ENCODE data around the gene COL26A1.
A peak's percentile ranks its signal among the peaks of the same experiment; 100 is the strongest.

Gene COL26A1

GRCh38 chr7:101565601-101566209 lies 203.0 kb downstream of the COL26A1 start:
- TF ChIP-seq POLR2AphosphoS5 (IDR thresholded peaks at IDR 0.05; ENCODE audit: borderline replicate concordance, low read depth, low read length) = no peak
- TF ChIP-seq EZH2 (IDR thresholded peaks at IDR 0.05) = no peak
- TF ChIP-seq FOXP2 (optimal IDR thresholded peaks at IDR 0.05; ENCODE audit: control extremely low read depth, extremely low read length, insufficient read depth) = no peak
- no peak for DNase-seq (ENCODE audit: low read depth, low spot score)
- Histone ChIP-seq H3K36me3 (ENCODE audit: insufficient read depth, low read length) (no peaks in the 10 kb centered on the region), H3K4me3 (no peak overlapping the region), H3K27ac (no peak overlapping the region), H3K9ac (ENCODE audit: insufficient read length) (no peak overlapping the region), H3K9me3 (ENCODE audit: low read depth, low read length) (no peaks in the 10 kb centered on the region)

GRCh38 chr7:101567230-101567629 lies 204.6 kb downstream of the COL26A1 start:
- no peak overlapping the region for H3K27ac ChIP-seq
- no peak overlapping the region for H3K4me3 ChIP-seq
- DNase-seq (ENCODE audit: low read depth, low spot score) = no peak
- TF ChIP-seq FOXP2 (optimal IDR thresholded peaks at IDR 0.05; ENCODE audit: control extremely low read depth, extremely low read length, insufficient read depth) (no peak), EZH2 (IDR thresholded peaks at IDR 0.05) (no peak), POLR2AphosphoS5 (IDR thresholded peaks at IDR 0.05; ENCODE audit: borderline replicate concordance, low read depth, low read length) (no peak)
- H3K9ac ChIP-seq (ENCODE audit: insufficient read length) = no peak overlapping the region
- peaks cover under 1% of the 10 kb centered on the region; the same call in 1 of the 2 replicates for H3K9me3 ChIP-seq (ENCODE audit: low read depth, low read length)
- no peaks in the 10 kb centered on the region for H3K36me3 ChIP-seq (ENCODE audit: insufficient read depth, low read length)

GRCh38 chr7:101572156-101572555 lies 209.5 kb downstream of the COL26A1 start:
- Histone ChIP-seq H3K4me3 (no peak overlapping the region), H3K9me3 (ENCODE audit: low read depth, low read length) (peaks cover 5% of the 10 kb centered on the region; the same call in 1 of the 2 replicates)

GRCh38 chr7:101575168-101575567 lies 212.5 kb downstream of the COL26A1 start:
- Histone ChIP-seq H3K4me3 (peak overlapping the region; percentile 21), H3K27ac (peak overlapping the region; percentile 59), H3K36me3 (ENCODE audit: insufficient read depth, low read length) (no peaks in the 10 kb centered on the region), H3K9ac (ENCODE audit: insufficient read length) (no peak overlapping the region), H3K9me3 (ENCODE audit: low read depth, low read length) (peaks cover 5% of the 10 kb centered on the region; the same call in 1 of the 2 replicates)
- TF ChIP-seq EZH2 (IDR thresholded peaks at IDR 0.05) = no peak
- TF ChIP-seq POLR2AphosphoS5 (IDR thresholded peaks at IDR 0.05; ENCODE audit: borderline replicate concordance, low read depth, low read length) = no peak
- no peak for DNase-seq (ENCODE audit: low read depth, low spot score)

More at GRCh38 chr7:101572156-101572555, 209.5 kb downstream of the COL26A1 start:
- no peaks in the 10 kb centered on the region for H3K36me3 ChIP-seq (ENCODE audit: insufficient read depth, low read length)
- no peak overlapping the region for H3K9ac ChIP-seq (ENCODE audit: insufficient read length)
- no peak overlapping the region for H3K27ac ChIP-seq
- no peak for TF ChIP-seq FOXP2 (optimal IDR thresholded peaks at IDR 0.05; ENCODE audit: control extremely low read depth, extremely low read length, insufficient read depth)
- no peak for TF ChIP-seq EZH2 (IDR thresholded peaks at IDR 0.05)
- TF ChIP-seq POLR2AphosphoS5 (IDR thresholded peaks at IDR 0.05; ENCODE audit: borderline replicate concordance, low read depth, low read length) = no peak
- DNase-seq (ENCODE audit: low read depth, low spot score) = no peak

GRCh38 chr7:101575721-101576120 lies 213.0 kb downstream of the COL26A1 start:
- Histone ChIP-seq H3K9me3 (ENCODE audit: low read depth, low read length) (peaks cover 5% of the 10 kb centered on the region; the same call in 1 of the 2 replicates), H3K36me3 (ENCODE audit: insufficient read depth, low read length) (no peaks in the 10 kb centered on the region), H3K27ac (peak overlapping the region; percentile 59), H3K9ac (ENCODE audit: insufficient read length) (no peak overlapping the region), H3K4me3 (peak overlapping the region; percentile 21)
- no peak for TF ChIP-seq POLR2AphosphoS5 (IDR thresholded peaks at IDR 0.05; ENCODE audit: borderline replicate concordance, low read depth, low read length)
- TF ChIP-seq FOXP2 (optimal IDR thresholded peaks at IDR 0.05; ENCODE audit: control extremely low read depth, extremely low read length, insufficient read depth) = no peak
- no peak for TF ChIP-seq EZH2 (IDR thresholded peaks at IDR 0.05)
- DNase-seq (ENCODE audit: low read depth, low spot score) = peak; percentile 37

GRCh38 chr7:101576998-101577397 lies 214.3 kb downstream of the COL26A1 start:
- DNase-seq (ENCODE audit: low read depth, low spot score) = no peak
- TF ChIP-seq EZH2 (IDR thresholded peaks at IDR 0.05) (no peak), FOXP2 (optimal IDR thresholded peaks at IDR 0.05; ENCODE audit: control extremely low read depth, extremely low read length, insufficient read depth) (no peak), POLR2AphosphoS5 (IDR thresholded peaks at IDR 0.05; ENCODE audit: borderline replicate concordance, low read depth, low read length) (no peak)
- H3K4me3 ChIP-seq = no peak overlapping the region
- H3K27ac ChIP-seq = no peak overlapping the region
- peaks cover 5% of the 10 kb centered on the region; the same call in 1 of the 2 replicates for H3K9me3 ChIP-seq (ENCODE audit: low read depth, low read length)
- no peaks in the 10 kb centered on the region for H3K36me3 ChIP-seq (ENCODE audit: insufficient read depth, low read length)
- no peak overlapping the region for H3K9ac ChIP-seq (ENCODE audit: insufficient read length)

- H3K9ac ChIP-seq (ENCODE audit: insufficient read length) = no peak overlapping the region
- TF ChIP-seq EZH2 (IDR thresholded peaks at IDR 0.05) (no peak), FOXP2 (optimal IDR thresholded peaks at IDR 0.05; ENCODE audit: control extremely low read depth, extremely low read length, insufficient read depth) (no peak), POLR2AphosphoS5 (IDR thresholded peaks at IDR 0.05; ENCODE audit: borderline replicate concordance, low read depth, low read length) (no peak)
- no peak overlapping the region for H3K27ac ChIP-seq
- no peaks in the 10 kb centered on the region for H3K36me3 ChIP-seq (ENCODE audit: insufficient read depth, low read length)
- no peak overlapping the region for H3K4me3 ChIP-seq
- no peaks in the 10 kb centered on the region for H3K9me3 ChIP-seq (ENCODE audit: low read depth, low read length)
- no peak for DNase-seq (ENCODE audit: low read depth, low spot score)
These were observed 215.9 kb downstream of the COL26A1 start for GRCh38 chr7:101578552-101578951.

- no peak for TF ChIP-seq POLR2AphosphoS5 (IDR thresholded peaks at IDR 0.05; ENCODE audit: borderline replicate concordance, low read depth, low read length)
- TF ChIP-seq EZH2 (IDR thresholded peaks at IDR 0.05) = no peak
- TF ChIP-seq FOXP2 (optimal IDR thresholded peaks at IDR 0.05; ENCODE audit: control extremely low read depth, extremely low read length, insufficient read depth) = no peak
- no peaks in the 10 kb centered on the region for H3K9me3 ChIP-seq (ENCODE audit: low read depth, low read length)
- H3K27ac ChIP-seq = no peak overlapping the region
- H3K4me3 ChIP-seq = no peak overlapping the region
- H3K36me3 ChIP-seq (ENCODE audit: insufficient read depth, low read length) = no peaks in the 10 kb centered on the region
- no peak overlapping the region for H3K9ac ChIP-seq (ENCODE audit: insufficient read length)
- no peak for DNase-seq (ENCODE audit: low read depth, low spot score)
These were observed 217.9 kb downstream of the COL26A1 start for GRCh38 chr7:101580596-101580995.

- Histone ChIP-seq H3K9me3 (ENCODE audit: low read depth, low read length) (no peaks in the 10 kb centered on the region), H3K4me3 (no peak overlapping the region), H3K9ac (ENCODE audit: insufficient read length) (no peak overlapping the region), H3K36me3 (ENCODE audit: insufficient read depth, low read length) (no peaks in the 10 kb centered on the region), H3K27ac (no peak overlapping the region)
- TF ChIP-seq FOXP2 (optimal IDR thresholded peaks at IDR 0.05; ENCODE audit: control extremely low read depth, extremely low read length, insufficient read depth) (no peak), EZH2 (IDR thresholded peaks at IDR 0.05) (no peak), POLR2AphosphoS5 (IDR thresholded peaks at IDR 0.05; ENCODE audit: borderline replicate concordance, low read depth, low read length) (no peak)
- DNase-seq (ENCODE audit: low read depth, low spot score) = no peak
These were observed 219.2 kb downstream of the COL26A1 start for GRCh38 chr7:101581891-101582290.

All from SK-N-MC (cell line).